A549 (cell line): ENCODE results near the gene VPS37B. TPM values are rescaled to one million over a fixed set of nuclear protein-coding genes. Genes with fewer than 3 reads are reported as not detected.

ENCODE experiments used
- ATAC-seq, 2 experiments: fragments of 200-7000 bp in 1 of 2; fragments of >200 bp in 1 of 2; cut with Nextera tagmentation in 1 of 2; cut with Tn5 transposase in 1 of 2; 3 replicates each; pipeline versions ENCODE4 v1.8.0 to v1.9.1; 2018 to 2020; ENCODE audit warnings: mild to moderate bottlenecking in 1 of 2, moderate library complexity in 1 of 2
- CTCF ChIA-PET: fragments of 300-600 bp; sonication (Branson Sonifier 250); formaldehyde crosslinking; extraction: SDS; loops from one replicate; lab custom pipeline; 2021; ENCODE audit warnings: antibody characterized with exemption, inconsistent platforms; lab: Yijun Ruan, JAX
- POLR2A ChIA-PET: fragments of 350-600 bp; formaldehyde crosslinking; extraction: SDS; loops from one replicate; lab custom pipeline; 2021; ENCODE audit warnings: antibody characterized with exemption, inconsistent platforms; lab: Yijun Ruan, JAX
- DNase-seq, 2 experiments: peaks; one replicate each; pipeline versions ENCODE4 v3.0.0 to v3.0.0-alpha.2; 2011 to 2016; ENCODE audit warnings: low read depth in 1 of 2, low spot score in 1 of 2
- FAIRE-seq: peaks from 2 replicates; lab custom pipeline; 2011; peaks lifted over from hg19 to GRCh38; lab: Jason Lieb, UNC
- H3K27ac ChIP-seq, 2 experiments: fragments of >200 bp; sonication (Bioruptor Twin); formaldehyde crosslinking; 3 replicates each; pipeline ENCODE4 v1.5.1; 2016 to 2017
- H3K4me1 ChIP-seq: fragments of >200 bp; sonication (Bioruptor Twin); formaldehyde crosslinking; 3 replicates; pipeline ENCODE4 v1.6.1; 2016
- H3K4me2 ChIP-seq: fragments of >200 bp; sonication (Bioruptor Twin); formaldehyde crosslinking; 3 replicates; pipeline ENCODE4 v1.6.1; 2016
- H3K4me3 ChIP-seq: fragments of >200 bp; sonication (Bioruptor Twin); formaldehyde crosslinking; 3 replicates; pipeline ENCODE4 v1.5.1; 2016
- H3K9me3 ChIP-seq: fragments of >200 bp; sonication (Bioruptor Twin); formaldehyde crosslinking; 3 replicates; pipeline ENCODE4 v1.6.1; 2016
- CHD2 ChIP-seq: fragments of 150-350 bp; IDR thresholded peaks from 2 replicates; pipeline ENCODE4 v1.6.1; 2014; ENCODE audit warnings: low read length; ENCODE audit not compliant: partially characterized antibody
- CHD4 ChIP-seq: fragments of 200-600 bp; sonication (generic); IDR thresholded peaks from 2 replicates; pipeline ENCODE4 v1.6.1; 2016; ENCODE audit warnings: antibody characterized with exemption, mild to moderate bottlenecking, borderline replicate concordance
- EHMT2 ChIP-seq: fragments of 200-600 bp; sonication (generic); IDR thresholded peaks from 2 replicates; pipeline ENCODE4 v1.6.1; 2016; ENCODE audit warnings: antibody characterized with exemption, low read depth, mild to moderate bottlenecking, moderate library complexity
- ELK1 ChIP-seq: fragments of 150-350 bp; IDR thresholded peaks from 2 replicates; pipeline ENCODE4 v1.6.1; 2014; ENCODE audit warnings: low read depth, mild to moderate bottlenecking, low read length
- EP300 ChIP-seq, 2 experiments: fragments of >200 bp; sonication (Bioruptor Twin); formaldehyde crosslinking; IDR thresholded peaks; 2 replicates in 1 of 2; 3 replicates in 1 of 2; pipeline ENCODE4 v1.6.1; 2016 to 2017
- ESRRA ChIP-seq: fragments of 150-350 bp; IDR thresholded peaks from 2 replicates; pipeline ENCODE4 v1.6.1; 2014; ENCODE audit warnings: mild to moderate bottlenecking, low read length, borderline replicate concordance
- FOSL2 ChIP-seq, 2 experiments: fragments of 450-650 bp in 1 of 2; fragments of >200 bp in 1 of 2; sonication (Bioruptor Twin) in 1 of 2; formaldehyde crosslinking; IDR thresholded peaks; 2 replicates each; pipeline versions ENCODE4 v1.5.0 to v1.6.1; 2016 to 2020; ENCODE audit warnings: mild to moderate bottlenecking in 1 of 2, moderate library complexity in 1 of 2
- HDAC2 ChIP-seq: fragments of 200-600 bp; sonication (generic); IDR thresholded peaks from 2 replicates; pipeline ENCODE4 v1.6.1; 2016
- HOXB5 ChIP-seq: fragments of 250-450 bp; sonication (Bioruptor Pico); IDR thresholded peaks from 2 replicates; pipeline ENCODE4 v1.5.0; 2020; ENCODE audit warnings: mild to moderate bottlenecking, moderate library complexity
- JUN ChIP-seq, 2 experiments: fragments of >200 bp; sonication (Bioruptor Twin); formaldehyde crosslinking; IDR thresholded peaks; 2 replicates in 1 of 2; 3 replicates in 1 of 2; pipeline ENCODE4 v1.6.1; 2016 to 2017
- JUNB ChIP-seq: fragments of >200 bp; sonication (Bioruptor Twin); formaldehyde crosslinking; IDR thresholded peaks from 2 replicates; pipeline ENCODE4 v1.6.1; 2016
- KDM5A ChIP-seq: fragments of 200-600 bp; sonication (generic); IDR thresholded peaks from 2 replicates; pipeline ENCODE4 v1.6.1; 2016; ENCODE audit warnings: antibody characterized with exemption, mild to moderate bottlenecking
- MAFK ChIP-seq: fragments of 450-650 bp; IDR thresholded peaks from 2 replicates; pipeline ENCODE4 v1.6.1; 2014; ENCODE audit not compliant: partially characterized antibody
- MAX ChIP-seq: IDR thresholded peaks from 2 replicates; pipeline ENCODE4 v1.6.1; 2012
- NFE2L2 ChIP-seq: fragments of 150-350 bp; conservative IDR thresholded peaks from 2 replicates; pipeline ENCODE4 v1.6.1; 2014; ENCODE audit warnings: low read length
- NPAS2 ChIP-seq: fragments of 250-450 bp; sonication (Bioruptor Pico); IDR thresholded peaks from 2 replicates; pipeline ENCODE4 v1.8.0; 2022; ENCODE audit warnings: mild to moderate bottlenecking, moderate library complexity, borderline replicate concordance
- PHF8 ChIP-seq: fragments of 200-600 bp; sonication (generic); IDR thresholded peaks from 2 replicates; pipeline ENCODE4 v1.6.1; 2016; ENCODE audit warnings: low read depth, mild to moderate bottlenecking, antibody characterized with exemption, moderate library complexity, borderline replicate concordance
- RAD21 ChIP-seq, 2 experiments: fragments of >200 bp in 1 of 2; sonication (Bioruptor Twin) in 1 of 2; formaldehyde crosslinking in 1 of 2; IDR thresholded peaks in 1 of 2; conservative IDR thresholded peaks in 1 of 2; 2 replicates in 1 of 2; 3 replicates in 1 of 2; pipeline ENCODE4 v1.6.1; 2012 to 2018; ENCODE audit warnings: inconsistent platforms in 1 of 2
- RARB ChIP-seq: fragments of 250-450 bp; sonication (Bioruptor Pico); IDR thresholded peaks from 2 replicates; pipeline ENCODE4 v1.8.0; 2021; ENCODE audit warnings: mild to moderate bottlenecking, moderate library complexity
- SREBF2 ChIP-seq: fragments of 450-650 bp; IDR thresholded peaks from 2 replicates; pipeline ENCODE4 v1.6.1; 2014; ENCODE audit warnings: mild to moderate bottlenecking, moderate library complexity
- TFCP2L1 ChIP-seq: fragments of 250-450 bp; sonication (Bioruptor Pico); IDR thresholded peaks from 2 replicates; pipeline ENCODE4 v1.5.0; 2021; ENCODE audit warnings: mild to moderate bottlenecking
- TP53 ChIP-seq: fragments of 250-450 bp; sonication (Bioruptor Pico); IDR thresholded peaks from 2 replicates; pipeline ENCODE4 v1.5.0; 2021; ENCODE audit warnings: mild to moderate bottlenecking, moderate library complexity
- USF2 ChIP-seq: fragments of 450-650 bp; IDR thresholded peaks from 2 replicates; pipeline ENCODE4 v1.6.1; 2014; ENCODE audit warnings: antibody characterized with exemption
- ZC3H11A ChIP-seq: fragments of 450-650 bp; IDR thresholded peaks from 2 replicates; pipeline ENCODE4 v1.6.1; 2014; ENCODE audit warnings: antibody characterized with exemption, mild to moderate bottlenecking
- ZNF302 ChIP-seq: fragments of 250-450 bp; sonication (Bioruptor Pico); IDR thresholded peaks from 2 replicates; pipeline ENCODE4 v1.9.0; 2021; ENCODE audit warnings: inconsistent platforms, mild to moderate bottlenecking, moderate library complexity
- WGBS: methylation state at CpG from one replicate; pipeline ENCODE4 v1.1.6; 2017; ENCODE audit errors: missing lambda C conversion rate; 5-methylcytosine and 5-hydroxymethylcytosine counted together
- polyA plus RNA-seq, 4 experiments: library from polyadenylated mRNA; depleted of rRNA in 3 of 4; stranded (reverse); fragments of >200 nt; fragmentation: RNase III in 1 of 4; extraction: RNeasy Plus Mini Kit Qiagen cat#74134 plus additional on column Dnase treatment in 1 of 4; gene quantifications; 2 replicates in 3 of 4; 3 replicates in 1 of 4; pipeline ENCODE4 v1.2.3, GENCODE V29; 2011 to 2017
- TF ChIP-seq, protein P1 (sequence below): fragments of 250-450 bp; sonication (Bioruptor Pico); IDR thresholded peaks from 2 replicates; pipeline ENCODE4 v1.5.0; 2020; ENCODE audit warnings: low read depth, mild to moderate bottlenecking, moderate library complexity
- TF ChIP-seq, protein P2 (sequence below): fragments of >200 bp; sonication (Bioruptor Twin); formaldehyde crosslinking; IDR thresholded peaks from 2 replicates; pipeline ENCODE4 v1.6.1; 2016

Gene VPS37B
- polyA plus RNA-seq, 2 of the 4 experiments (the other 2 are of a cell fraction) = 17.0 to 18.6 TPM

- FAIRE-seq (no peak), ATAC-seq (peak in 1 of 2 experiments; percentile 6; a peak in 3 of 6 replicates), DNase-seq (no peak)
- POLR2A ChIA-PET = interaction anchor here (0.6 to 0.8 kb wide), 2 partner anchors 345 to 390 kb away, joined by 3 read pairs; partner anchors contain the start of gene MTRFR
- 68% methylated on average over 5 of the region's 5 CpGs for WGBS
- no peak for TF ChIP-seq USF2
- no peak for TF ChIP-seq EP300 (IDR thresholded peaks at IDR 0.05)
- Histone ChIP-seq H3K27ac (peak overlapping the region; percentile 42 to 84), H3K4me2 (peak overlapping the region; percentile 79), H3K9me3 (no peaks in the 10 kb centered on the region), H3K4me3 (0 out of 3 replicates have a peak overlapping the region, but pooled peaks have one; percentile 12), H3K4me1 (peaks cover 76% of the 10 kb centered on the region)
- CTCF ChIA-PET = interaction anchor here (0.6 to 8.0 kb wide), 12 partner anchors 11 to 1433 kb away, joined by 3 to 51 read pairs (median 4); no protein-coding TSS in a partner anchor
Observed at GRCh38 chr12:122887819-122888212, 8.1 kb downstream of the VPS37B start.

DNA sequence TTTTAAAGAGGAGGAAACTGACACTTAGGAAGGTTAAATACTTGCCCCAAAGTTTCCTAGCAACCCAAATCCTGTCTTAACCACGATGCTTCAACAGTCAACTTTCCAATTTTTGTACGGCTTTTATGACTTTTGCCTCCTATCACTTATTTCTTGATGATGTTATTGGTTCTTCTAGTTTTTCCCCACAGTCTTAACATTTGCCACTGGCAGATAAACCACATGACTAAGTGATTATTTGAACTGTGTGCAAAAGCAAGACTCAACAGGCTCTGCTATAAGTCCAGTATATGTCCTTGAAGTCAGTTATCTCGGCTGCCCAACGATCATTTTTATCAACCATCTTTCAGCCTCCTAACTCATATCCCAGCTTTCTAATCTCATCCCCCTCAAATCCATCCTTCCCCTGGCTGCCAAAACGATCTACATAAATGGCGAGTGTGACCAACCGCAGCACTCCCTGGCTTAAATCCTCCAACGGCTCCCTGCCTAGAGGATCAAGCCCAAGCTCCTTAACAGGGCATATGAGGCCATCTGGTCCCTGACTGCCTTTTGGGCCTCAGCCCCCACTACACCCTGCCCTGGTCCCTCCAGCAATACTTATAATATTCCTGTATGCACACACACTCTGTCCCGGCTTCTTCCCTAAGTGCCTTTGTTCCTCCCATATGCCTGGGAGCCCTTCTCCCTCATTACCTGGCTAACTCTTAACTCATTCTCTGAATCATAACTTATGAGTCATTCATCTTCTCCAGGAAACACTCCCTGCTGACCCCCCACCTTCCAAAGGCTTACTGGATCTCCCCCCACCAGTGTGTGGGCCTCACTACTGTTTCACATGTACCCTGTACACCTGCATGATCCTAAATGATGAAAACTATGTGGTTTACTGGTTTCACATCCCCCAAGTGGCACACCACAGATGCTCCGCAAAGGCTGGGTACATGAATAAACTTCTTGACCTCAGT, 8.8 kb downstream of the VPS37B start:
- peak overlapping the region; percentile 79 for H3K4me2 ChIP-seq
- no peak overlapping the region for H3K4me3 ChIP-seq
- peak; percentile 70 to 85 for DNase-seq
- no peak for TF ChIP-seq CHD2
- no peak for TF ChIP-seq SREBF2
- TF ChIP-seq RAD21 (conservative IDR thresholded peaks at IDR 0.05 in 1 of 2, IDR thresholded peaks at IDR 0.05 in 1 of 2) = no peak
- TF ChIP-seq NPAS2 (CRISPR knock-in tag) = no peak
- TF ChIP-seq ELK1 = no peak
- TF ChIP-seq TP53 = no peak
- no peak for TF ChIP-seq NFE2L2
- no peak for TF ChIP-seq RARB (CRISPR knock-in tag)
- TF ChIP-seq ZNF302 (CRISPR knock-in tag) = no peak
- no peak for TF ChIP-seq HOXB5
- no peak for TF ChIP-seq EHMT2
- TF ChIP-seq, protein P1, sequence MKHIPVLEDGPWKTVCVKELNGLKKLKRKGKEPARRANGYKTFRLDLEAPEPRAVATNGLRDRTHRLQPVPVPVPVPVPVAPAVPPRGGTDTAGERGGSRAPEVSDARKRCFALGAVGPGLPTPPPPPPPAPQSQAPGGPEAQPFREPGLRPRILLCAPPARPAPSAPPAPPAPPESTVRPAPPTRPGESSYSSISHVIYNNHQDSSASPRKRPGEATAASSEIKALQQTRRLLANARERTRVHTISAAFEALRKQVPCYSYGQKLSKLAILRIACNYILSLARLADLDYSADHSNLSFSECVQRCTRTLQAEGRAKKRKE (CRISPR knock-in tag) = no peak
- TF ChIP-seq MAX = 0 out of 2 replicates have a peak, but pooled peaks have one; percentile 29
- TF ChIP-seq CHD4 = no peak
- TF ChIP-seq JUN (IDR thresholded peaks at IDR 0.05) = peak in 1 of 2 experiments; percentile 18; a peak in 1 of 5 replicates
- no peak for TF ChIP-seq HDAC2
- no peak for TF ChIP-seq PHF8
- TF ChIP-seq JUNB = peak; percentile 53
- TF ChIP-seq ZC3H11A = no peak
- TF ChIP-seq FOSL2 (IDR thresholded peaks at IDR 0.05) = peak; percentile 78
- TF ChIP-seq FOSL2 (CRISPR knock-in tag; IDR thresholded peaks at IDR 0.05) = peak; percentile 85
- TF ChIP-seq, protein P2, sequence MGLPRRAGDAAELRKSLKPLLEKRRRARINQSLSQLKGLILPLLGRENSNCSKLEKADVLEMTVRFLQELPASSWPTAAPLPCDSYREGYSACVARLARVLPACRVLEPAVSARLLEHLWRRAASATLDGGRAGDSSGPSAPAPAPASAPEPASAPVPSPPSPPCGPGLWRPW = no peak
- TF ChIP-seq KDM5A = no peak
- no peak for TF ChIP-seq ESRRA
- TF ChIP-seq TFCP2L1 (CRISPR knock-in tag) = no peak
- no peak for TF ChIP-seq MAFK
- TF ChIP-seq, all 56 proteins: peak for 4
- POLR2A ChIA-PET = interaction anchor here (0.6 to 0.8 kb wide), 2 partner anchors 346 to 389 kb away, joined by 3 read pairs; partner anchors contain the start of gene MTRFR
- Histone ChIP-seq H3K9me3 (no peaks in the 10 kb centered on the region), H3K4me1 (peaks cover 70% of the 10 kb centered on the region), H3K27ac (peak overlapping the region; percentile 42 to 84)
- peak; percentile 67 to 70 for ATAC-seq
- FAIRE-seq = no peak
- 58% methylated on average over 10 of the region's 10 CpGs for WGBS
- CTCF ChIA-PET = interaction anchor here (0.9 to 8.0 kb wide), 9 partner anchors 12 to 64 kb away, joined by 3 to 51 read pairs (median 6); no protein-coding TSS in a partner anchor
